Suppressor macrophage treated with lipopolysaccharide for 1 hour (primary cell): ENCODE data around the gene VTI1B.
A peak's percentile ranks its signal among the peaks of the same experiment; 100 is the strongest.

Experiments used
- DNase-seq, 3 donors: peaks; one replicate each; pipeline ENCODE4 v3.0.0-alpha.2; 2020 to 2022

Gene VTI1B

GRCh38 chr14:67675219-67675582 is 769 bp upstream of the VTI1B start:
- no peak for DNase-seq

GRCh38 chr14:67674139-67674479 is 323 bp downstream of the VTI1B start:
- DNase-seq: peak; percentile 69 to 85 (median 71)

GRCh38 chr14:67673451-67673850 is 981 bp downstream of the VTI1B start:
- no peak for DNase-seq

- no peak for DNase-seq
Measured at GRCh38 chr14:67668559-67668958, 5.9 kb downstream of the VTI1B start.

- DNase-seq: peak; percentile 62 to 74 (median 72)
Measured at GRCh38 chr14:67666750-67667449, 7.5 kb downstream of the VTI1B start.

GRCh38 chr14:67665868-67666267 is 8.6 kb downstream of the VTI1B start:
- peak; percentile 28 to 56 (median 49) for DNase-seq

- DNase-seq: no peak
Measured at GRCh38 chr14:67663633-67664032, 10.8 kb downstream of the VTI1B start.

GRCh38 chr14:67653651-67654280 is 20.7 kb downstream of the VTI1B start:
- DNase-seq: no peak

- no peak for DNase-seq
Measured at GRCh38 chr14:67652189-67652588, 22.2 kb downstream of the VTI1B start.

GRCh38 chr14:67650694-67651093 is 23.7 kb downstream of the VTI1B start:
- no peak for DNase-seq

- no peak for DNase-seq
Measured at GRCh38 chr14:67650151-67650550, 24.3 kb downstream of the VTI1B start.

- DNase-seq: no peak
Measured at GRCh38 chr14:67646131-67646530, 28.3 kb downstream of the VTI1B start.

GRCh38 chr14:67645414-67645813 is 29.0 kb downstream of the VTI1B start:
- DNase-seq: no peak

GRCh38 chr14:67644428-67644827 is 30.0 kb downstream of the VTI1B start:
- no peak for DNase-seq

- DNase-seq: no peak
Measured at GRCh38 chr14:67643713-67644112, 30.7 kb downstream of the VTI1B start.

- no peak for DNase-seq
Measured at GRCh38 chr14:67641902-67642749, 32.3 kb downstream of the VTI1B start.

- no peak for DNase-seq
Measured at GRCh38 chr14:67641480-67641879, 33.0 kb downstream of the VTI1B start.

GRCh38 chr14:67638642-67639041 is 35.8 kb downstream of the VTI1B start:
- DNase-seq: no peak

- no peak for DNase-seq
Measured at GRCh38 chr14:67636361-67636919, 38.0 kb downstream of the VTI1B start.

- DNase-seq: no peak
Measured at GRCh38 chr14:67633451-67634147, 40.8 kb downstream of the VTI1B start.

- DNase-seq: no peak
Measured at GRCh38 chr14:67630938-67631337, 43.5 kb downstream of the VTI1B start.

GRCh38 chr14:67630186-67630585 is 44.2 kb downstream of the VTI1B start:
- no peak for DNase-seq

- no peak for DNase-seq
Measured at GRCh38 chr14:67627519-67627918, 46.9 kb downstream of the VTI1B start.
